Osteoblast (primary cell): ENCODE results near the gene TFDP1. TPM values are rescaled to one million over a fixed set of nuclear protein-coding genes. Genes with fewer than 3 reads are reported as not detected.

Experiments
- DNase-seq: peaks from one replicate; pipeline ENCODE4 v3.0.0; 2011; ENCODE audit warnings: low spot score, mixed read lengths; ENCODE audit not compliant: insufficient read length; ENCODE audit errors: missing footprints
- H2AFZ ChIP-seq: 2 replicates; pipeline ENCODE4 v1.6.0; 2011; ENCODE audit warnings: mild to moderate bottlenecking, low read length
- H3K27ac ChIP-seq: 2 replicates; pipeline ENCODE4 v1.5.1; 2011; ENCODE audit warnings: mild to moderate bottlenecking, low read depth, low read length, moderate library complexity
- H3K27me3 ChIP-seq: 2 replicates; pipeline ENCODE4 v1.6.0; 2012; ENCODE audit warnings: mild to moderate bottlenecking, control low read depth, inconsistent platforms, low read length, moderate library complexity; ENCODE audit not compliant: insufficient read depth
- H3K36me3 ChIP-seq: 2 replicates; pipeline ENCODE4 v1.5.1; 2011; ENCODE audit warnings: mild to moderate bottlenecking, low read length, control low read depth, moderate library complexity; ENCODE audit not compliant: insufficient read depth
- H3K4me1 ChIP-seq: 2 replicates; pipeline ENCODE4 v1.5.1; 2011; ENCODE audit warnings: mild to moderate bottlenecking, low read length, control low read depth, moderate library complexity; ENCODE audit not compliant: insufficient read depth
- H3K4me2 ChIP-seq: 2 replicates; pipeline ENCODE4 v1.6.0; 2011; ENCODE audit warnings: mild to moderate bottlenecking, low read length; ENCODE audit not compliant: insufficient read depth
- H3K4me3 ChIP-seq: fragments of 200-600 bp; sonication (generic); 3 replicates; pipeline ENCODE4 v1.5.1; 2012; ENCODE audit warnings: mild to moderate bottlenecking, low read length, inconsistent platforms; ENCODE audit not compliant: insufficient read depth
- H3K79me2 ChIP-seq: 2 replicates; pipeline ENCODE4 v1.6.0; 2012; ENCODE audit warnings: mild to moderate bottlenecking, low read length, control low read depth, inconsistent platforms; ENCODE audit not compliant: insufficient read depth
- H3K9me3 ChIP-seq: 2 replicates; pipeline ENCODE4 v1.5.1; 2011; ENCODE audit warnings: low read depth, low read length, control low read depth
- H4K20me1 ChIP-seq: 2 replicates; pipeline ENCODE4 v1.6.0; 2012; ENCODE audit warnings: mild to moderate bottlenecking, low read length, control low read depth; ENCODE audit not compliant: insufficient read depth
- total RNA-seq: library from RNA; depleted of rRNA; stranded (reverse); fragments of >200 nt; gene quantifications from 2 replicates; pipeline ENCODE4 v1.2.3, GENCODE V29; 2012
- TF ChIP-seq, protein P1 (sequence below): IDR thresholded peaks from 2 replicates; pipeline ENCODE4 v1.5.1; 2011; ENCODE audit warnings: mild to moderate bottlenecking, low read depth, low read length, moderate library complexity; ENCODE audit errors: extremely low read depth

Gene TFDP1
- total RNA-seq, 1 donor = 56.8 TPM

GRCh38 chr13:113650731-113651148 is 66.2 kb downstream of the TFDP1 start:
- Histone ChIP-seq H3K27me3 (peaks cover 6% of the 10 kb centered on the region), H3K4me3 (no peak overlapping the region), H3K9me3 (no peaks in the 10 kb centered on the region), H3K27ac (no peak overlapping the region), H3K79me2 (no peaks in the 10 kb centered on the region), H3K4me2 (no peak overlapping the region), H3K4me1 (peaks cover 4% of the 10 kb centered on the region), H4K20me1 (no peaks in the 10 kb centered on the region), H2AFZ (no peak overlapping the region), H3K36me3 (no peaks in the 10 kb centered on the region)
- TF ChIP-seq, protein P1, sequence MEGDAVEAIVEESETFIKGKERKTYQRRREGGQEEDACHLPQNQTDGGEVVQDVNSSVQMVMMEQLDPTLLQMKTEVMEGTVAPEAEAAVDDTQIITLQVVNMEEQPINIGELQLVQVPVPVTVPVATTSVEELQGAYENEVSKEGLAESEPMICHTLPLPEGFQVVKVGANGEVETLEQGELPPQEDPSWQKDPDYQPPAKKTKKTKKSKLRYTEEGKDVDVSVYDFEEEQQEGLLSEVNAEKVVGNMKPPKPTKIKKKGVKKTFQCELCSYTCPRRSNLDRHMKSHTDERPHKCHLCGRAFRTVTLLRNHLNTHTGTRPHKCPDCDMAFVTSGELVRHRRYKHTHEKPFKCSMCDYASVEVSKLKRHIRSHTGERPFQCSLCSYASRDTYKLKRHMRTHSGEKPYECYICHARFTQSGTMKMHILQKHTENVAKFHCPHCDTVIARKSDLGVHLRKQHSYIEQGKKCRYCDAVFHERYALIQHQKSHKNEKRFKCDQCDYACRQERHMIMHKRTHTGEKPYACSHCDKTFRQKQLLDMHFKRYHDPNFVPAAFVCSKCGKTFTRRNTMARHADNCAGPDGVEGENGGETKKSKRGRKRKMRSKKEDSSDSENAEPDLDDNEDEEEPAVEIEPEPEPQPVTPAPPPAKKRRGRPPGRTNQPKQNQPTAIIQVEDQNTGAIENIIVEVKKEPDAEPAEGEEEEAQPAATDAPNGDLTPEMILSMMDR = no peak
- DNase-seq = peak; percentile 36

DNA sequence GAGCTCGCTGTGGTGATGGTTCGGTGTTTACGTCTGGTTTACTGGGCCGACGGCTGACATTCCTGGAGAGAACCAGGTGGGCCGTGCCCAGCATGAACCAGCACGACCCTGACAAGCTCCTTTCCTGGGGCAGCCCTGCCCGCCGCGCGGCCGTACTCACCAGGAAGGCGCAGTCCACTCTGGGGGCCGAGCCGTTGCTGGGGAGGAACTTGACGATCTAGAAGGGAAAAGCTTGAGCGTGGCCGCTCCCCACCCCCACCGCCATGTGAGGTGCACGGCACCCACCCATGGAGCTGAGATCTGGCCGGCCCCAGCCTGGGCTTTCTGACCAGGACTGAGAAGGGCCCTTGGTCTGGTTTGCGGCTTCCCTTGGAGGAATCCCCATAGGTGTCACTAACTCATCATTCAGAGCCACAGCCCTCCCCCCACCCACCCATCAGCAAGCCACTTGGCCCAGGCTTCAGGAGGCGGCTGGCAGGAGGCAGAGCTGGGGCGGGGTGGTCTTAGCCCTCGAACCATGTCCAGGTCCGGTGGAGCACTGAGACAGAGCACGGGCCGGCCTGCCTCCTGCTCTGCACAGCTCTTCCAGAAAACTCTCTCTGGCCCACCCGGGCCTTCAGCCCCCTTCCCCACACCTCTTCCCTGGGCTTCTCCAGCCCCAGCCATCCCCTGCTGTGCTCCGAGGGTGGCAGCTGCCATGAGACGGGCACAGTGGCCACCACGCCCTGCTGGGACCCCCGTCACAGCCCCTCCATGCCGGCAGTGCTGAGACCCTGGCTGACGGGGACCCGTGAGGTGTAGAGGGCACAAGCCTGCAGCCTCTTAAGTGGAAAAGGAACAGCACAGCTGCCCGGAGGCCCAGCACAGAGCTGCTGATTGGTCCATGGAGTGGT is 67.2 kb downstream of the TFDP1 start:
- Histone ChIP-seq H3K9me3 (no peaks in the 10 kb centered on the region), H3K27me3 (peaks cover 6% of the 10 kb centered on the region), H3K79me2 (no peaks in the 10 kb centered on the region), H2AFZ (no peak overlapping the region), H3K4me1 (peaks cover 4% of the 10 kb centered on the region), H3K4me3 (no peak overlapping the region), H3K27ac (no peak overlapping the region), H3K36me3 (no peaks in the 10 kb centered on the region), H3K4me2 (no peak overlapping the region), H4K20me1 (no peaks in the 10 kb centered on the region)
- TF ChIP-seq, protein P1 = no peak
- peak; percentile 66 for DNase-seq

DNA sequence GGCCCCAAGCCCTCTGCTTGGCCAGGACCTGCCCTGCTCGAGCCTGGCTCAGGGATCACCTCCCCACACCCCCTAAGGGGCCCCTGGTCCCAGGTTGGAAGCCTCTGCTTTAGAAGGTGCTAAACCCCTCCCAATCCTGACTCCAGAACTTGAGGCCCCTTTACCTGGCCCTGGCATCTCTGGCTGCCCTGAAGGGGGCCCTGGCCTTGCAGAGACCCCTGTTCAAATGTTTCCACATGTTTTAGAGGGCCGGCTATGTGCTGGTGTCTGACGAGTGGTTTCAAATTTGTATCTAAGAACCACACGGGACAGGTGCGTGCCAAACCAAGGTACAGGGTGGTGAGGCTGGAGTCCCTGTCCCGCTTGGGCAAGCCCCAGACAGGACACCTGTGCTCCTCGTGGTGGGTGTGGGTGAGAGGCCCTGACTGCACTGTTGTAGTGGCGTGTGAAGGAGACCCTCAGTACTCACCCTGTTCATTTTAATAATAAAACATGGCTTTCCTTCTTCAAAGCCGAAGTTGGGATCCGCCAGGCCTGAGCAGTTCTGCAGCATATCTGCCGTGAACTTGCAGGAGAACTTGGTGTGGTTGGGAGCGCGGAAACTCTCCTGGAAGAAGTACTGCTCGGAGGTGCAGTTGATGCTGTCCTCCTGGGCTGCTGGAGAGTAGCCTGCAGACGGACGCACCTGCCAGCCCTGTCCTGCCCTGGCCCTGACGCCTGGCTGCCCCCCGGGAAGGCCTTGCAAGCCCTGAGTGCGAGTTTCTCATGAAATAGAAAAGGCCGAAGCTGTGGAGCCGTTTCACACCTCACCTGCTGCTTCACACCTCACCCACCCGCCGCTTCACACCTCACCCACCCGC is 68.1 kb downstream of the TFDP1 start:
- TF ChIP-seq, protein P1 = no peak
- H2AFZ ChIP-seq = no peak overlapping the region

More for the DNA sequence above, 68.1 kb downstream of the TFDP1 start:
- H3K79me2 ChIP-seq = no peaks in the 10 kb centered on the region
- H3K4me2 ChIP-seq = no peak overlapping the region
- no peaks in the 10 kb centered on the region for H3K36me3 ChIP-seq
- H3K9me3 ChIP-seq = no peaks in the 10 kb centered on the region
- no peaks in the 10 kb centered on the region for H4K20me1 ChIP-seq
- H3K4me1 ChIP-seq = no peaks in the 10 kb centered on the region
- DNase-seq = peak; percentile 86
- peaks cover 13% of the 10 kb centered on the region for H3K27me3 ChIP-seq
- no peak overlapping the region for H3K4me3 ChIP-seq
- H3K27ac ChIP-seq = no peak overlapping the region
